A673 (cell line): ENCODE results near the gene GSTM5.

ENCODE experiments used
- CTCF ChIP-seq: fragments of 300-800, 200-600 bp; sonication (generic); conservative IDR thresholded peaks from 2 replicates; pipeline ENCODE4 v1.5.1; 2017; ENCODE audit warnings: low read depth, mild to moderate bottlenecking, antibody characterized with exemption, low read length, moderate library complexity, mixed read lengths
- EZH2 ChIP-seq: fragments of 200-600 bp; sonication (generic); IDR thresholded peaks from 2 replicates; pipeline ENCODE4 v1.6.1; 2017; ENCODE audit warnings: borderline replicate concordance, low read depth, mild to moderate bottlenecking, mixed read lengths, antibody characterized with exemption, low read length; ENCODE audit not compliant: poor library complexity, severe bottlenecking

GRCh38 chr1:109697066-109697465, 15.0 kb upstream of the GSTM5 start:
- no peak for TF ChIP-seq CTCF
- TF ChIP-seq EZH2 = no peak
